ENCODE measurements around the gene PAM16. TPM values are rescaled to one million over a fixed set of nuclear protein-coding genes. Genes with fewer than 3 reads are reported as not detected.

Gene PAM16
- total RNA-seq, 6 donors from 2014 or later, result 45.5 to 71.8 (median 62.6) TPM

GRCh38 chr16:4383591-4384444 lies 32.7 kb upstream of the PAM16 start:
- Histone ChIP-seq H3K27me3 (no peaks in the 10 kb centered on the region), H3K27ac (peak overlapping the region in 3 of 4 donors; percentile 2 to 61 (median 40)), H3K36me3 (peaks cover 15 to 82% (median 62%) of the 10 kb centered on the region in 4 donors), H3K4me1 (peaks cover 13 to 28% (median 23%) of the 10 kb centered on the region in 4 donors), H3K9me3 (no peaks in the 10 kb centered on the region), H3K4me3 (no peak overlapping the region)
- 83 to 90% methylated on average over 1 to 12 of the region's 12 CpGs for WGBS, 2 donors
- TF ChIP-seq EP300 (IDR thresholded peaks at IDR 0.05) (no peak), CTCF (IDR thresholded peaks at IDR 0.05) (no peak), POLR2AphosphoS5 (IDR thresholded peaks at IDR 0.05) (no peak), POLR2A (IDR thresholded peaks at IDR 0.05) (no peak)
- DNase-seq (peak in 1 of 2 donors; percentile 64), ATAC-seq (ENCODE audit: low FRiP score in 2 of 2) (no peak)

- H3K27me3 ChIP-seq, result no peaks in the 10 kb centered on the region
- no peaks in the 10 kb centered on the region for H3K9me3 ChIP-seq
- H3K36me3 ChIP-seq, result peaks cover 15 to 80% (median 60%) of the 10 kb centered on the region in 4 donors
- no peak for TF ChIP-seq CTCF (IDR thresholded peaks at IDR 0.05)
- TF ChIP-seq POLR2A (IDR thresholded peaks at IDR 0.05), result no peak
- TF ChIP-seq POLR2AphosphoS5 (IDR thresholded peaks at IDR 0.05), result no peak
- TF ChIP-seq EP300 (IDR thresholded peaks at IDR 0.05), result no peak
- peak overlapping the region in 3 of 4 donors; percentile 3 to 57 (median 25) for H3K27ac ChIP-seq
- no peak overlapping the region for H3K4me3 ChIP-seq
- ATAC-seq (ENCODE audit: low FRiP score in 2 of 2) (no peak), DNase-seq (peak in 1 of 2 donors; percentile 60)
- WGBS, 2 donors, result 86 to 92% methylated on average over 10 to 21 of the region's 21 CpGs
- peaks cover 17 to 31% (median 26%) of the 10 kb centered on the region in 4 donors for H3K4me1 ChIP-seq
These were observed 31.8 kb upstream of the PAM16 start for GRCh38 chr16:4382795-4383357.

- Histone ChIP-seq H3K27ac (peak overlapping the region in 3 of 4 donors; percentile 3 to 57 (median 25)), H3K27me3 (no peaks in the 10 kb centered on the region), H3K4me3 (no peak overlapping the region), H3K4me1 (peaks cover 24 to 38% (median 32%) of the 10 kb centered on the region in 4 donors), H3K9me3 (no peaks in the 10 kb centered on the region), H3K36me3 (peaks cover 15 to 80% (median 55%) of the 10 kb centered on the region in 4 donors)
- 94 to 97% methylated on average over 9 to 44 of the region's 55 CpGs for WGBS, 2 donors
- TF ChIP-seq POLR2A (IDR thresholded peaks at IDR 0.05), result no peak
- TF ChIP-seq POLR2AphosphoS5 (IDR thresholded peaks at IDR 0.05), result no peak
- no peak for TF ChIP-seq EP300 (IDR thresholded peaks at IDR 0.05)
- TF ChIP-seq CTCF (IDR thresholded peaks at IDR 0.05), result no peak
- no peak for ATAC-seq (ENCODE audit: low FRiP score in 2 of 2)
- peak in 1 of 2 donors; percentile 81 for DNase-seq
These were observed 31.0 kb upstream of the PAM16 start for GRCh38 chr16:4381935-4382794.

GRCh38 chr16:4381072-4381934 lies 30.2 kb upstream of the PAM16 start:
- Histone ChIP-seq H3K4me3 (no peak overlapping the region), H3K36me3 (peaks cover 15 to 73% (median 48%) of the 10 kb centered on the region in 4 donors), H3K4me1 (peaks cover 28 to 40% (median 35%) of the 10 kb centered on the region in 4 donors), H3K27me3 (no peaks in the 10 kb centered on the region), H3K9me3 (no peaks in the 10 kb centered on the region), H3K27ac (no peak overlapping the region)
- DNase-seq, result peak in 1 of 2 donors; percentile 83
- TF ChIP-seq POLR2AphosphoS5 (IDR thresholded peaks at IDR 0.05), result no peak
- TF ChIP-seq EP300 (IDR thresholded peaks at IDR 0.05), result no peak
- no peak for TF ChIP-seq CTCF (IDR thresholded peaks at IDR 0.05)
- TF ChIP-seq POLR2A (IDR thresholded peaks at IDR 0.05), result no peak
- no peak for ATAC-seq (ENCODE audit: low FRiP score in 2 of 2)
- 94 to 100% methylated on average over 4 to 41 of the region's 59 CpGs for WGBS, 2 donors
